H1 (cell line): ENCODE results near the gene SPRYD3.

Experiments
- CHD1 ChIP-seq: IDR thresholded peaks from 2 replicates; pipeline ENCODE4 v1.6.1; 2012; ENCODE audit warnings: low read depth, low read length, improper control_type of control experiment
- CHD2 ChIP-seq: IDR thresholded peaks from 2 replicates; pipeline ENCODE4 v1.6.1; 2012; ENCODE audit warnings: low read length, improper control_type of control experiment
- EZH2 ChIP-seq: fragments of 200-600 bp; sonication (generic); IDR thresholded peaks from 2 replicates; pipeline ENCODE4 v1.7.1; 2012; ENCODE audit warnings: low read depth, mild to moderate bottlenecking, moderate library complexity, low read length, inconsistent platforms; ENCODE audit not compliant: severe bottlenecking
- JUND ChIP-seq: IDR thresholded peaks from 2 replicates; pipeline ENCODE4 v1.6.1; 2011; ENCODE audit warnings: mild to moderate bottlenecking, improper control_type of control experiment, low read length
- PHF8 ChIP-seq: fragments of 200-600 bp; sonication (generic); conservative IDR thresholded peaks from 2 replicates; pipeline ENCODE4 v1.7.1; 2012; ENCODE audit warnings: low read depth, mild to moderate bottlenecking, inconsistent platforms, low read length, moderate library complexity
- POLR2A ChIP-seq, 2 experiments: IDR thresholded peaks; 1 replicate in 1 of 2; 2 replicates in 1 of 2; pipeline ENCODE4 v1.6.1; 2011; ENCODE audit warnings: low read depth in 2 of 2, low read length in 2 of 2, mild to moderate bottlenecking in 2 of 2; ENCODE audit errors: control extremely low read depth in 1 of 2
- POLR2AphosphoS5 ChIP-seq: IDR thresholded peaks from 2 replicates; pipeline ENCODE4 v1.6.1; 2011; ENCODE audit warnings: low read depth, low read length
- RAD21 ChIP-seq, 2 experiments: IDR thresholded peaks in 1 of 2; conservative IDR thresholded peaks in 1 of 2; 2 replicates each; pipeline ENCODE4 v1.6.1; 2011; ENCODE audit warnings: low read depth in 2 of 2, low read length in 2 of 2, improper control_type of control experiment in 1 of 2, inconsistent platforms in 1 of 2, mild to moderate bottlenecking in 1 of 2, moderate library complexity in 1 of 2
- RXRA ChIP-seq: IDR thresholded peaks from 2 replicates; pipeline ENCODE4 v1.6.1; 2011; ENCODE audit warnings: low read depth, mild to moderate bottlenecking, low read length, moderate library complexity; ENCODE audit not compliant: insufficient read depth
- TAF7 ChIP-seq: optimal IDR thresholded peaks from 2 replicates; pipeline ENCODE3; 2011; ENCODE audit warnings: low read depth, mild to moderate bottlenecking, inconsistent platforms, low read length, moderate library complexity, borderline replicate concordance
- TF ChIP-seq, protein P1 (sequence below), 3 experiments: IDR thresholded peaks; 1 replicate in 2 of 3; 2 replicates in 1 of 3; pipeline versions ENCODE4 v1.5.1 to v1.6.1; 2011; ENCODE audit warnings: low read length in 3 of 3, mild to moderate bottlenecking in 3 of 3, inconsistent platforms in 2 of 3, low read depth in 1 of 3, moderate library complexity in 1 of 3; ENCODE audit not compliant: insufficient read depth in 1 of 3; ENCODE audit errors: control extremely low read depth in 1 of 3

GRCh38 chr12:53093777-53094393 is 14.7 kb upstream of the SPRYD3 start:
- TF ChIP-seq RAD21 (IDR thresholded peaks at IDR 0.05 in 1 of 2, conservative IDR thresholded peaks at IDR 0.05 in 1 of 2; ENCODE audit: low read depth in 2 of 2, low read length in 2 of 2) (no peak), CHD2 (no peak), POLR2A (IDR thresholded peaks at IDR 0.05; ENCODE audit: control extremely low read depth in 1 of 2, low read depth in 2 of 2, low read length in 2 of 2) (no peak), EZH2 (no peak), CHD1 (no peak), PHF8 (no peak), JUND (no peak), RXRA (no peak), POLR2AphosphoS5 (no peak), TAF7 (no peak)
- TF ChIP-seq, protein P1, sequence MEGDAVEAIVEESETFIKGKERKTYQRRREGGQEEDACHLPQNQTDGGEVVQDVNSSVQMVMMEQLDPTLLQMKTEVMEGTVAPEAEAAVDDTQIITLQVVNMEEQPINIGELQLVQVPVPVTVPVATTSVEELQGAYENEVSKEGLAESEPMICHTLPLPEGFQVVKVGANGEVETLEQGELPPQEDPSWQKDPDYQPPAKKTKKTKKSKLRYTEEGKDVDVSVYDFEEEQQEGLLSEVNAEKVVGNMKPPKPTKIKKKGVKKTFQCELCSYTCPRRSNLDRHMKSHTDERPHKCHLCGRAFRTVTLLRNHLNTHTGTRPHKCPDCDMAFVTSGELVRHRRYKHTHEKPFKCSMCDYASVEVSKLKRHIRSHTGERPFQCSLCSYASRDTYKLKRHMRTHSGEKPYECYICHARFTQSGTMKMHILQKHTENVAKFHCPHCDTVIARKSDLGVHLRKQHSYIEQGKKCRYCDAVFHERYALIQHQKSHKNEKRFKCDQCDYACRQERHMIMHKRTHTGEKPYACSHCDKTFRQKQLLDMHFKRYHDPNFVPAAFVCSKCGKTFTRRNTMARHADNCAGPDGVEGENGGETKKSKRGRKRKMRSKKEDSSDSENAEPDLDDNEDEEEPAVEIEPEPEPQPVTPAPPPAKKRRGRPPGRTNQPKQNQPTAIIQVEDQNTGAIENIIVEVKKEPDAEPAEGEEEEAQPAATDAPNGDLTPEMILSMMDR (IDR thresholded peaks at IDR 0.05; ENCODE audit: control extremely low read depth in 1 of 3, insufficient read depth in 1 of 3, low read depth in 1 of 3, low read length in 3 of 3): no peak
